Choroid plexus epithelial cell (primary cell): ENCODE results near the gene PTCHD1.

Source experiments
- DNase-seq: peaks from one replicate; pipeline ENCODE4 v3.0.0-alpha.2; 2010; ENCODE audit warnings: low read depth
- H3K4me3 ChIP-seq: 2 replicates; pipeline ENCODE4 v1.5.1; 2011; ENCODE audit warnings: low read depth, mild to moderate bottlenecking, control low read depth, low read length, moderate library complexity
- TF ChIP-seq, protein P1 (sequence below): conservative IDR thresholded peaks from 2 replicates; pipeline ENCODE4 v1.5.1; 2011; ENCODE audit warnings: low read depth, mild to moderate bottlenecking, control low read depth, inconsistent platforms, low read length, moderate library complexity

PTCHD1 gene

DNA sequence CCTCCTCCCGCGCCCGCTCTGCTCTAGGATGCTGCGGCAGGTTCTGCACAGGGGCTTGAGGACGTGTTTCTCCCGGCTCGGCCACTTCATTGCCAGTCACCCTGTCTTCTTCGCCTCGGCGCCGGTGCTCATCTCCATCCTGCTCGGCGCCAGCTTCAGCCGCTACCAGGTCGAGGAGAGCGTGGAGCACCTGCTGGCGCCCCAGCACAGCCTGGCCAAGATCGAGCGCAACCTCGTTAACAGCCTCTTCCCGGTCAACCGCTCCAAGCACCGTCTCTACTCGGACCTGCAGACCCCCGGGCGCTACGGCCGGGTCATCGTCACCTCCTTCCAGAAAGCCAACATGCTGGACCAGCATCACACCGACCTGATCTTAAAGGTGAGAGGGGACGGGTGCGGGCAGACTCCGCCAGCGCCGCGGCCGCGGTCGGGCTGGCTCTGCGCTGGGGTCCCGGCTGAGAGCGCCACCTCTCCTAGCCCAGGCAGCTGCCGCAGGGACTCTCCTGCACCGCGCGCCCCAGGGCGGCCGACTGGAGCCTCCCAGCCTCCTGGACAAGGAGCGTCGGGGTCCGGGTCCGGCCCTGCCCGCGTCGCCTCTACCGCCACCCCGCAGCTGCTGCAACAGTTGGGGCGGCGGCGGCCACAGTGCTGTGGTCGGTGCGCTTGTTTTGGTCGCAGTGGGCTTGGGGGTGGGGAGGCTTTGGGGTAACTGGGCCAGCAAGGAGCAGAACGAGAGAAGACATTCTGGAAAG is at the start of gene PTCHD1:
TSS of gene PTCHD1 (plus strand) at position 2 of the 752 bp plus-strand sequence. CDS start at position 29, 27 bp downstream.
- DNase-seq: no peak
- H3K4me3 ChIP-seq: peak within 1 kb of the TSS; percentile 3
- TF ChIP-seq, protein P1, sequence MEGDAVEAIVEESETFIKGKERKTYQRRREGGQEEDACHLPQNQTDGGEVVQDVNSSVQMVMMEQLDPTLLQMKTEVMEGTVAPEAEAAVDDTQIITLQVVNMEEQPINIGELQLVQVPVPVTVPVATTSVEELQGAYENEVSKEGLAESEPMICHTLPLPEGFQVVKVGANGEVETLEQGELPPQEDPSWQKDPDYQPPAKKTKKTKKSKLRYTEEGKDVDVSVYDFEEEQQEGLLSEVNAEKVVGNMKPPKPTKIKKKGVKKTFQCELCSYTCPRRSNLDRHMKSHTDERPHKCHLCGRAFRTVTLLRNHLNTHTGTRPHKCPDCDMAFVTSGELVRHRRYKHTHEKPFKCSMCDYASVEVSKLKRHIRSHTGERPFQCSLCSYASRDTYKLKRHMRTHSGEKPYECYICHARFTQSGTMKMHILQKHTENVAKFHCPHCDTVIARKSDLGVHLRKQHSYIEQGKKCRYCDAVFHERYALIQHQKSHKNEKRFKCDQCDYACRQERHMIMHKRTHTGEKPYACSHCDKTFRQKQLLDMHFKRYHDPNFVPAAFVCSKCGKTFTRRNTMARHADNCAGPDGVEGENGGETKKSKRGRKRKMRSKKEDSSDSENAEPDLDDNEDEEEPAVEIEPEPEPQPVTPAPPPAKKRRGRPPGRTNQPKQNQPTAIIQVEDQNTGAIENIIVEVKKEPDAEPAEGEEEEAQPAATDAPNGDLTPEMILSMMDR: no peak

DNA sequence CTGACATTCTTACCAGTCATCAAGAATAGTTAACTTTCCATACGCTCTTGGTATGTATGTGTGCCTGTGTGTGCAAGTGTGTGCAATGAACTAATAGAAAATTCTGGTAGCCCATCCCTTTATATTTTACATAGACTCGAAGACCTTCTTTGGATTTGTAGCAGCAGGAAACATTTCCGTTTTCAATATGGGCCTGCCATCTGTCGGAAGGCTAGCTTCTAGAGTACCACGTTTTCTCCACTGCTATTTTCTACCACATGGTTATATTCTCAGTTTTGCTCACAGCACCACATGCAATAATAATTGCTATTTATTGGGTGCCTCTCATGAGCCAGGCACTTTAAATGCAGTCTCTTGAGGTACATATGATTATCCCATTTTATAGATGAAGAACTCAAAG is 47.9 kb upstream of the PTCHD1 start:
- DNase-seq: no peak
- TF ChIP-seq, protein P1: no peak
- H3K4me3 ChIP-seq: no peak overlapping the region

DNA sequence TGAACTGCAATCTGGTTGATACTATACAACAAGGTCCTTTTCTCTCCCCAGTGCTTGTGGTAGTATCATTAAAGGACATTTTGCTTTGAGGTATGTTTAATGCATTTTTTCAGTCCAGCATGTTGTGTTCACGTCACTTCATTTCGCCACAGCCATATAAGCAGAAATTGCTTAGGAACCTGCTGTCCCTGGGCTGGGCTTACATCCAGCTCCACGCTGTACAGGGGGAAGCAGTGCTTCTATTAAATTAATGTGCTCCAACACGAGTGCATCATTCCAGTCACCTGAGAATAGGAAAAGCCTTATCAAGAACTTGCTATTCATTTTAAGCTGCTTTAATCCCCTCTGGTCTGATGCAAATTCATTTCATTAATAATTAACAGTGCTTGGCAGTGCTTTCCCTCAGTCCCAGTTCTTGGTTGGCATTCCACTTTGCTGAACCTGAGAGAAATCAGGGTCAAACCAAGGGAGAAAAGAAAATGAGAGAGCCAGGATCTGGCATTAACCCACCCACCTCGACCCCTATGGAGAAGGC is 47.4 kb upstream of the PTCHD1 start:
- TF ChIP-seq, protein P1: no peak
- H3K4me3 ChIP-seq: no peak overlapping the region
- DNase-seq: no peak

DNA sequence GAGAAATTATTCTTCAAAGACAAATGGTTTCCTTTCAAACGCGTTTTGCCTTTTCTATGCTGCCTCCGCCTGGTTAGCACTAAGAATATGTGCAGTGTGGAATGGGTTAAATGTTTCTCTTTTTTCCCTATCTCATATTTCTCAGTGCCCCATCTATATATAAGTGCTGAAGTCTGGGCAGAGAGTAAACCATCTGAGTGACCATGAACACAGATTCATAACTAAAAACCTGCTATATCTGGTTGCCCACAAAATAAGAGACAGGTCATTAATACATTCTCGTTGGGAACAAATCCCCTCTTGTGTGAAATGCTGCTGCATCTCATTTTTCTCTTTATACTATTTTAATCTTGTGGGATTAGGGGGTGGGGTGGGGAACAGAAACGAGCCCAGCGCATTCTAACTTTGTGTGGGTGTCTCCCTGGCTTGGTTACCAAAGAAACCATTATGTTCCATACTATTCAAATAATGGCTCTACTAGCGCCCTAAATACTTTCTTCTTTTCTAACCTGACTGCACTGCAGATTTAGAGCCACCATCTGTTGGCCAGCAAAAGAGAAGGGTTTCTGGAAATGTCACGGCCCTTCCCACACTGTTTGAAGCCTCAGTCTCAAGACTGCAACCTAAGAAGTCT is 42.2 kb upstream of the PTCHD1 start:
- DNase-seq: no peak
- TF ChIP-seq, protein P1: no peak
- H3K4me3 ChIP-seq: no peak overlapping the region

DNA sequence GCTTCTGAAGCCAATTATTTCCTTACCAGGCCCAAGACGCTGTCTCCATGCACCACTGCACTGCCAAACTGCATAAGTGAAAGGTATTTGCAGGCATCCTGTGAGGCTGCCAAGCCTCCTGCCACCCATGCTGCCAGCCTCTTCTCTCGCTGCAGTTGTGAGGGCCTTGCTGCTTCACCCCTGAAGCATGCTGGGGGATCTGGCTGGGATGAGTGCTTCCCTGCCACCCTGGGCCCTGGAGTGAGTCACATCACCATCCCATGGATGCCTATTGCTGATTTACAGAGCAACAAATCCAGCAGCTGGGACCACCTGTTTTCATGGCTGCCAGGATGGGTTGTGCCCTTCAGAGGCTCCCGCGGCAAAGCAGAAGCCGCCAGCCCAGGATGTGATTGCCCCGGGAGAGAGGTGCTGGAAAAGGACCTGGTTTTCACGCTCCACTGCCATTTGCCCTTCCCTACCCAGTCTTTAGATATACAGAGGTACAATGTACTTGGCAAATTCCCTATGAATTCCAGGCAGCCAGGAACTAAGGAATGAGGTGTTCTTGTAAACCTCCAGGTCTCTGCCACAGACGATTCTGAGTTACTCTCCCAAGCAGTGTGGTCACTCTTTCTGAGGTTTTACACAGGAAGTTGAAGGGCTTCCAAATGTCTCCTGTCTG is 41.5 kb upstream of the PTCHD1 start:
- DNase-seq: peak; percentile 1
- TF ChIP-seq, protein P1: no peak
- no peak overlapping the region for H3K4me3 ChIP-seq

DNA sequence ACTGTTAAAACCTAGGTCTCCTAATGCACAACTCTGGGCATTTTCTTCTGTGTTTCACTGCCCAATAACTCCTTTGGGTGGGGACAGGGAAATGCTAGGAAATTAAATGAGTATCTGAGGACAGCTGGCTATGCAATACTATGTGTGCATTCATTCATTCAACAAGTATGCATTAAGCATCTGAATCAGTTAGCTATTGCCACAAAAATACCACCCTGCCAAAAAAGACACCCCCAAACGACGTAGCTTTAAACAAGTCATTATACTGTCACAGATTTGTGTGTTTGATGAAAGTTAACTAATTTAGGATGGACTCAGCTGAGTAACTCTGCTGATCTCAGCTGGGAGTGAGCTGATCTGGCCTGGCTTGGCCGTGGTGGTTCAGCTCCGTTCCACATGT is 29.8 kb upstream of the PTCHD1 start:
- no peak for DNase-seq

More for the DNA sequence above, 29.8 kb upstream of the PTCHD1 start:
- H3K4me3 ChIP-seq: no peak overlapping the region
- TF ChIP-seq, protein P1: no peak
